ENCODE data around the gene TEPSIN.

GRCh38 chr17:81287152-81287551 is 48.3 kb upstream of the TEPSIN start:
- TF ChIP-seq RAD21 (IDR thresholded peaks at IDR 0.05; ENCODE audit: low read depth) (no peak), TEAD4 (IDR thresholded peaks at IDR 0.05) (no peak), FOXM1 (IDR thresholded peaks at IDR 0.05; ENCODE audit: borderline replicate concordance, low read depth) (no peak), EP300 (IDR thresholded peaks at IDR 0.05; ENCODE audit: borderline replicate concordance) (no peak), YY1 (IDR thresholded peaks at IDR 0.05; ENCODE audit: low read depth) (no peak), CREB1 (IDR thresholded peaks at IDR 0.05; ENCODE audit: low read depth) (no peak), NFIC (IDR thresholded peaks at IDR 0.05) (no peak), EGR1 (IDR thresholded peaks at IDR 0.05) (no peak), TCF12 (IDR thresholded peaks at IDR 0.05; ENCODE audit: low read depth) (no peak)
- TF ChIP-seq, protein P1, sequence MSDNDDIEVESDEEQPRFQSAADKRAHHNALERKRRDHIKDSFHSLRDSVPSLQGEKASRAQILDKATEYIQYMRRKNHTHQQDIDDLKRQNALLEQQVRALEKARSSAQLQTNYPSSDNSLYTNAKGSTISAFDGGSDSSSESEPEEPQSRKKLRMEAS (IDR thresholded peaks at IDR 0.05) = no peak
- TF ChIP-seq, protein P2, sequence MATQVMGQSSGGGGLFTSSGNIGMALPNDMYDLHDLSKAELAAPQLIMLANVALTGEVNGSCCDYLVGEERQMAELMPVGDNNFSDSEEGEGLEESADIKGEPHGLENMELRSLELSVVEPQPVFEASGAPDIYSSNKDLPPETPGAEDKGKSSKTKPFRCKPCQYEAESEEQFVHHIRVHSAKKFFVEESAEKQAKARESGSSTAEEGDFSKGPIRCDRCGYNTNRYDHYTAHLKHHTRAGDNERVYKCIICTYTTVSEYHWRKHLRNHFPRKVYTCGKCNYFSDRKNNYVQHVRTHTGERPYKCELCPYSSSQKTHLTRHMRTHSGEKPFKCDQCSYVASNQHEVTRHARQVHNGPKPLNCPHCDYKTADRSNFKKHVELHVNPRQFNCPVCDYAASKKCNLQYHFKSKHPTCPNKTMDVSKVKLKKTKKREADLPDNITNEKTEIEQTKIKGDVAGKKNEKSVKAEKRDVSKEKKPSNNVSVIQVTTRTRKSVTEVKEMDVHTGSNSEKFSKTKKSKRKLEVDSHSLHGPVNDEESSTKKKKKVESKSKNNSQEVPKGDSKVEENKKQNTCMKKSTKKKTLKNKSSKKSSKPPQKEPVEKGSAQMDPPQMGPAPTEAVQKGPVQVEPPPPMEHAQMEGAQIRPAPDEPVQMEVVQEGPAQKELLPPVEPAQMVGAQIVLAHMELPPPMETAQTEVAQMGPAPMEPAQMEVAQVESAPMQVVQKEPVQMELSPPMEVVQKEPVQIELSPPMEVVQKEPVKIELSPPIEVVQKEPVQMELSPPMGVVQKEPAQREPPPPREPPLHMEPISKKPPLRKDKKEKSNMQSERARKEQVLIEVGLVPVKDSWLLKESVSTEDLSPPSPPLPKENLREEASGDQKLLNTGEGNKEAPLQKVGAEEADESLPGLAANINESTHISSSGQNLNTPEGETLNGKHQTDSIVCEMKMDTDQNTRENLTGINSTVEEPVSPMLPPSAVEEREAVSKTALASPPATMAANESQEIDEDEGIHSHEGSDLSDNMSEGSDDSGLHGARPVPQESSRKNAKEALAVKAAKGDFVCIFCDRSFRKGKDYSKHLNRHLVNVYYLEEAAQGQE (IDR thresholded peaks at IDR 0.05; ENCODE audit: low read depth) = no peak

All from Ishikawa (cell line).